Upper lobe of left lung (tissue), 6 donors: ENCODE data around the gene KLHL8. TPM values are rescaled to one million over a fixed set of nuclear protein-coding genes. Genes with fewer than 3 reads are reported as not detected.

Experiments
- ATAC-seq, 2 donors: fragments of 200-7000 bp; cut with Tn5 transposase; one replicate each; pipeline ENCODE4 v1.9.1; 2022; ENCODE audit warnings: mild to moderate bottlenecking in 2 of 2, moderate library complexity in 2 of 2; ENCODE audit not compliant: low FRiP score in 2 of 2
- DNase-seq, 2 donors: peaks; one replicate each; pipeline ENCODE4 v3.0.0-alpha.2; 2019 to 2020
- H3K27ac ChIP-seq, 4 donors: fragments of 200-600 bp; sonication (generic); one replicate each; pipeline ENCODE4 v1.5.1; 2016 to 2019
- H3K27me3 ChIP-seq, 4 donors: fragments of 200-600 bp; sonication (generic); one replicate each; pipeline ENCODE4 v1.5.1; 2017 to 2019
- H3K36me3 ChIP-seq, 4 donors: fragments of 200-600 bp; sonication (generic); one replicate each; pipeline ENCODE4 v1.5.1; 2016 to 2019
- H3K4me1 ChIP-seq, 4 donors: fragments of 200-600 bp; sonication (generic); one replicate each; pipeline ENCODE4 v1.5.1; 2018 to 2019
- H3K4me3 ChIP-seq, 4 donors: fragments of 200-600 bp; sonication (generic); one replicate each; pipeline ENCODE4 v1.5.1; 2017 to 2019; ENCODE audit warnings: mild to moderate bottlenecking in 2 of 4, moderate library complexity in 1 of 4
- H3K9me3 ChIP-seq, 4 donors: fragments of 200-600 bp; sonication (generic); one replicate each; pipeline ENCODE4 v1.5.1; 2018 to 2019
- CTCF ChIP-seq, 6 experiments: fragments of 450-650 bp in 4 of 6; fragments of 200-600 bp in 2 of 6; sonication (generic) in 2 of 6; IDR thresholded peaks; one replicate each; pipeline ENCODE4 v1.5.1; 2016 to 2019; ENCODE audit warnings: antibody characterized with exemption in 6 of 6
- EP300 ChIP-seq, 4 donors: sonication (generic); formaldehyde crosslinking; IDR thresholded peaks; one replicate each; pipeline ENCODE4 v1.5.1; 2017; ENCODE audit warnings: antibody characterized with exemption in 4 of 4, control low read depth in 2 of 4
- POLR2A ChIP-seq, 4 donors: fragments of 450-650 bp; IDR thresholded peaks; one replicate each; pipeline ENCODE4 v1.5.1; 2016 to 2017; ENCODE audit warnings: antibody characterized with exemption in 4 of 4, mild to moderate bottlenecking in 2 of 4
- POLR2AphosphoS5 ChIP-seq, 2 donors: sonication (generic); formaldehyde crosslinking; IDR thresholded peaks; one replicate each; pipeline ENCODE4 v1.5.1; 2017; ENCODE audit warnings: antibody characterized with exemption in 2 of 2
- WGBS, 2 donors: methylation state at CpG; one replicate each; pipeline ENCODE4 v1.1.5; 2017 to 2018; 5-methylcytosine and 5-hydroxymethylcytosine counted together
- total RNA-seq, 6 donors: library from RNA; depleted of rRNA in 4 of 6; stranded (reverse); fragments of >200 nt in 4 of 6; gene quantifications; one replicate each; pipeline versions ENCODE4 v1.1.0 to v1.2.1, GENCODE V29; 2016 to 2021
- donor health status: DM: no; HTN: no; CAD: no; lungs with moderate emphysema.
- donor health status: DM: no; HTN: yes; CAD: no; lungs with severe emphysema.

The KLHL8 gene
- total RNA-seq, 6 donors from 2014 or later = 8.2 to 18.8 (median 11.9) TPM

- no peaks in the 10 kb centered on the region for H3K36me3 ChIP-seq
- no peak for TF ChIP-seq EP300 (IDR thresholded peaks at IDR 0.05)
- TF ChIP-seq POLR2A (IDR thresholded peaks at IDR 0.05) = no peak
Observed at GRCh38 chr4:87240341-87240740, 19.9 kb upstream of the KLHL8 start.

GRCh38 chr4:87239821-87240220 lies 19.4 kb upstream of the KLHL8 start:
- ATAC-seq (no peak), DNase-seq (no peak)
- TF ChIP-seq EP300 (IDR thresholded peaks at IDR 0.05) (no peak), POLR2AphosphoS5 (IDR thresholded peaks at IDR 0.05) (no peak), CTCF (IDR thresholded peaks at IDR 0.05) (no peak), POLR2A (IDR thresholded peaks at IDR 0.05) (no peak)
- no peak overlapping the region for H3K27ac ChIP-seq
- H3K4me3 ChIP-seq = no peak overlapping the region
- H3K9me3 ChIP-seq = peaks cover 7 to 20% (median 19%) of the 10 kb centered on the region in 4 donors
- H3K4me1 ChIP-seq = peaks cover 0 to 5% (median 5%) of the 10 kb centered on the region in 4 donors
- no peaks in the 10 kb centered on the region for H3K27me3 ChIP-seq
- no peaks in the 10 kb centered on the region for H3K36me3 ChIP-seq

More at GRCh38 chr4:87240341-87240740, 19.9 kb upstream of the KLHL8 start:
- Histone ChIP-seq H3K9me3 (peaks cover 7 to 20% (median 19%) of the 10 kb centered on the region in 4 donors), H3K27me3 (no peaks in the 10 kb centered on the region), H3K4me1 (peaks cover 0 to 5% (median 4%) of the 10 kb centered on the region in 4 donors), H3K27ac (no peak overlapping the region), H3K4me3 (no peak overlapping the region)
- ATAC-seq = no peak
- 21 to 36% methylated on average over 1 of the region's 1 CpG for WGBS, 2 donors
- no peak for DNase-seq

GRCh38 chr4:87239194-87239593 lies 18.8 kb upstream of the KLHL8 start:
- Histone ChIP-seq H3K36me3 (no peaks in the 10 kb centered on the region), H3K27me3 (no peaks in the 10 kb centered on the region), H3K4me1 (peaks cover 0 to 5% (median 5%) of the 10 kb centered on the region in 4 donors), H3K9me3 (peaks cover 7 to 20% (median 18%) of the 10 kb centered on the region in 4 donors), H3K4me3 (no peak overlapping the region), H3K27ac (no peak overlapping the region)
- WGBS, 2 donors = 86 to 94% methylated on average over 5 of the region's 5 CpGs
- TF ChIP-seq POLR2A (IDR thresholded peaks at IDR 0.05) = no peak
- TF ChIP-seq EP300 (IDR thresholded peaks at IDR 0.05) = no peak
- TF ChIP-seq CTCF (IDR thresholded peaks at IDR 0.05) = no peak
- ATAC-seq (no peak), DNase-seq (no peak)

- 86 to 92% methylated on average over 9 of the region's 9 CpGs for WGBS, 2 donors
- H3K4me3 ChIP-seq = no peak overlapping the region
- TF ChIP-seq CTCF (IDR thresholded peaks at IDR 0.05) (no peak), POLR2AphosphoS5 (IDR thresholded peaks at IDR 0.05) (no peak), POLR2A (IDR thresholded peaks at IDR 0.05) (no peak), EP300 (IDR thresholded peaks at IDR 0.05) (no peak)
- no peaks in the 10 kb centered on the region for H3K27me3 ChIP-seq
- no peak overlapping the region for H3K27ac ChIP-seq
- H3K36me3 ChIP-seq = no peaks in the 10 kb centered on the region
- peaks cover 0 to under 1% (median 0%) of the 10 kb centered on the region in 4 donors for H3K9me3 ChIP-seq
- DNase-seq (no peak), ATAC-seq (no peak)
- H3K4me1 ChIP-seq = peaks cover 0 to 5% (median 5%) of the 10 kb centered on the region in 4 donors
Observed at GRCh38 chr4:87236861-87237260, 16.4 kb upstream of the KLHL8 start.

- H3K4me1 ChIP-seq = peaks cover 0 to 6% (median 3%) of the 10 kb centered on the region in 4 donors
- no peak for ATAC-seq
- H3K27ac ChIP-seq = no peak overlapping the region
- no peaks in the 10 kb centered on the region for H3K36me3 ChIP-seq
- H3K9me3 ChIP-seq = no peaks in the 10 kb centered on the region
- TF ChIP-seq POLR2A (IDR thresholded peaks at IDR 0.05) = no peak
- no peak for TF ChIP-seq CTCF (IDR thresholded peaks at IDR 0.05)
- no peak for TF ChIP-seq EP300 (IDR thresholded peaks at IDR 0.05)
- no peak for TF ChIP-seq POLR2AphosphoS5 (IDR thresholded peaks at IDR 0.05)
- 44 to 51% methylated on average over 4 of the region's 4 CpGs for WGBS, 2 donors
- DNase-seq = no peak
- peak overlapping the region in 3 of 4 donors; percentile 25 to 46 (median 44) for H3K4me3 ChIP-seq
- H3K27me3 ChIP-seq = no peaks in the 10 kb centered on the region
Observed at GRCh38 chr4:87235020-87235671, 14.7 kb upstream of the KLHL8 start.
